SK-N-SH treated with all-trans-retinoic acid at 6 μM for 48 hours (cell line): ENCODE results near the gene POGK.

ENCODE experiments used
- ATAC-seq: fragments of 200-7000 bp; cut with Tn5 transposase; 3 replicates; pipeline ENCODE4 v1.9.1; 2020; ENCODE audit warnings: mild to moderate bottlenecking, moderate library complexity
- ARNTL ChIP-seq: fragments of 450-650 bp; formaldehyde crosslinking; IDR thresholded peaks from 2 replicates; pipeline ENCODE4 v1.5.0; 2020; ENCODE audit warnings: low read depth, mild to moderate bottlenecking, moderate library complexity, borderline replicate concordance
- BACH2 ChIP-seq: fragments of 250-450 bp; sonication (Bioruptor Pico); IDR thresholded peaks from 2 replicates; pipeline ENCODE4 v1.9.0; 2021; ENCODE audit warnings: mild to moderate bottlenecking, borderline replicate concordance
- CSDC2 ChIP-seq: fragments of 250-450 bp; sonication (Bioruptor Pico); IDR thresholded peaks from 2 replicates; pipeline ENCODE4 v1.5.0; 2020; ENCODE audit warnings: mild to moderate bottlenecking, moderate library complexity
- ESRRG ChIP-seq: fragments of 250-450 bp; sonication (Bioruptor Pico); IDR thresholded peaks from 2 replicates; pipeline ENCODE4 v1.6.1; 2021; ENCODE audit warnings: mild to moderate bottlenecking
- GLIS3 ChIP-seq: fragments of 250-450 bp; sonication (Bioruptor Pico); IDR thresholded peaks from 2 replicates; pipeline ENCODE4 v1.5.0; 2020; ENCODE audit warnings: mild to moderate bottlenecking, moderate library complexity
- ISL1 ChIP-seq: fragments of 250-450 bp; sonication (Bioruptor Pico); IDR thresholded peaks from 2 replicates; pipeline ENCODE4 v2.1.2; 2022; ENCODE audit warnings: mild to moderate bottlenecking, moderate library complexity
- OSR1 ChIP-seq: fragments of 250-450 bp; sonication (Bioruptor Pico); IDR thresholded peaks from 2 replicates; pipeline ENCODE4 v1.8.0; 2022; ENCODE audit warnings: moderate library complexity, mild to moderate bottlenecking, inconsistent platforms
- PPARA ChIP-seq: fragments of 250-450 bp; sonication (Bioruptor Pico); IDR thresholded peaks from 2 replicates; pipeline ENCODE4 v1.5.0; 2020; ENCODE audit warnings: mild to moderate bottlenecking, borderline replicate concordance
- RARB ChIP-seq: fragments of 250-450 bp; sonication (Bioruptor Pico); IDR thresholded peaks from 2 replicates; pipeline ENCODE4 v1.8.0; 2021; ENCODE audit warnings: mild to moderate bottlenecking, moderate library complexity
- SNAI2 ChIP-seq: fragments of 250-450 bp; sonication (Bioruptor Pico); IDR thresholded peaks from 2 replicates; pipeline ENCODE4 v1.5.0; 2020; ENCODE audit warnings: mild to moderate bottlenecking, moderate library complexity
- TCF4 ChIP-seq: fragments of 250-450 bp; sonication (Bioruptor Pico); IDR thresholded peaks from 2 replicates; pipeline ENCODE4 v1.8.0; 2021; ENCODE audit warnings: mild to moderate bottlenecking, moderate library complexity, borderline replicate concordance
- TOX ChIP-seq: fragments of 250-450 bp; sonication (Bioruptor Pico); IDR thresholded peaks from 2 replicates; pipeline ENCODE4 v1.8.0; 2021; ENCODE audit warnings: mild to moderate bottlenecking, moderate library complexity, borderline replicate concordance
- ZC3H10 ChIP-seq: fragments of 250-450 bp; sonication (Bioruptor Pico); IDR thresholded peaks from 2 replicates; pipeline ENCODE4 v1.5.1; 2021; ENCODE audit warnings: mild to moderate bottlenecking, moderate library complexity
- ZFP3 ChIP-seq: fragments of 250-450 bp; sonication (Bioruptor Pico); IDR thresholded peaks from 2 replicates; pipeline ENCODE4 v1.5.0; 2020; ENCODE audit warnings: mild to moderate bottlenecking, moderate library complexity
- ZFP30 ChIP-seq: fragments of 450-650 bp; formaldehyde crosslinking; IDR thresholded peaks from 2 replicates; pipeline ENCODE4 v1.5.0; 2022; ENCODE audit warnings: mild to moderate bottlenecking, moderate library complexity
- ZNF565 ChIP-seq: fragments of 450-650 bp; formaldehyde crosslinking; conservative IDR thresholded peaks from 2 replicates; pipeline ENCODE4 v1.5.0; 2020; ENCODE audit warnings: low read depth, mild to moderate bottlenecking, moderate library complexity
- ZNF70 ChIP-seq: fragments of 450-650 bp; formaldehyde crosslinking; IDR thresholded peaks from 2 replicates; pipeline ENCODE4 v1.5.0; 2020; ENCODE audit warnings: mild to moderate bottlenecking, moderate library complexity
- ZNF8 ChIP-seq: fragments of 450-650 bp; formaldehyde crosslinking; IDR thresholded peaks from 2 replicates; pipeline ENCODE4 v1.5.0; 2020; ENCODE audit warnings: mild to moderate bottlenecking, moderate library complexity
- TF ChIP-seq, protein P1 (sequence below): fragments of 250-450 bp; sonication (Bioruptor Pico); IDR thresholded peaks from 2 replicates; pipeline ENCODE4 v1.8.0; 2020; ENCODE audit warnings: mild to moderate bottlenecking, moderate library complexity, borderline replicate concordance
- TF ChIP-seq, protein P2 (sequence below): fragments of 250-450 bp; sonication (Bioruptor Pico); IDR thresholded peaks from 2 replicates; pipeline ENCODE4 v1.5.1; 2021; ENCODE audit warnings: mild to moderate bottlenecking, moderate library complexity
- TF ChIP-seq, protein P3 (sequence below): fragments of 250-450 bp; sonication (Bioruptor Pico); IDR thresholded peaks from 2 replicates; pipeline ENCODE4 v1.8.0; 2021; ENCODE audit warnings: low read depth, mild to moderate bottlenecking, moderate library complexity, borderline replicate concordance
- TF ChIP-seq, protein P4 (sequence below): fragments of 250-450 bp; sonication (Bioruptor Pico); IDR thresholded peaks from 2 replicates; pipeline ENCODE4 v1.5.1; 2020; ENCODE audit warnings: low read depth, mild to moderate bottlenecking, moderate library complexity
- TF ChIP-seq, protein P5 (sequence below): fragments of 250-450 bp; sonication (Bioruptor Pico); IDR thresholded peaks from 2 replicates; pipeline ENCODE4 v1.5.0; 2020; ENCODE audit warnings: mild to moderate bottlenecking, moderate library complexity

Gene POGK

DNA sequence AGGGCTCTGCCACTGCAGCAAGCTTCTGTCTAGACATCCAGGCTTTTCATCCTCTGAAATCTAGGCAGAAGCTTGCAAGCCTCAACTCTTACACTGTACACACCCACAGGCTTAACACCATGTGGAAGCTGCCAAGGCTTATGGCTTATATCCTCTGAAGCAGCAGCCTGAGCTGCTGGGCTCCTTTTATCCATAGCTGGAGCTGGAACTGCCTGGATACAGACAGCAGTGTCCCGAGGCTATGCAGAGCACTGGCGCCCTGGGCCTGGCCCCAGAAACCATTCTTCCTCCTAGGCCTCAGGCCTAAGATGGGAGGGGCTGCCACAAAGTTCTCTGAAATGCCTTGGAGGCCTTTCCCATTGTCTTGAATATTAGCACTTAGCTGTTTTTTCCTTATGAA lies 19.3 kb upstream of the POGK start:
- TF ChIP-seq ZNF8 (CRISPR knock-in tag) (no peak), ZC3H10 (CRISPR knock-in tag) (no peak), TCF4 (CRISPR knock-in tag) (no peak), BACH2 (no peak), ZFP30 (no peak), SNAI2 (CRISPR knock-in tag) (no peak), TOX (CRISPR knock-in tag) (no peak), PPARA (no peak), OSR1 (CRISPR knock-in tag) (no peak), GLIS3 (no peak), ISL1 (CRISPR knock-in tag) (no peak), CSDC2 (CRISPR knock-in tag) (no peak), ZNF565 (CRISPR knock-in tag) (no peak)
- TF ChIP-seq, protein P1, sequence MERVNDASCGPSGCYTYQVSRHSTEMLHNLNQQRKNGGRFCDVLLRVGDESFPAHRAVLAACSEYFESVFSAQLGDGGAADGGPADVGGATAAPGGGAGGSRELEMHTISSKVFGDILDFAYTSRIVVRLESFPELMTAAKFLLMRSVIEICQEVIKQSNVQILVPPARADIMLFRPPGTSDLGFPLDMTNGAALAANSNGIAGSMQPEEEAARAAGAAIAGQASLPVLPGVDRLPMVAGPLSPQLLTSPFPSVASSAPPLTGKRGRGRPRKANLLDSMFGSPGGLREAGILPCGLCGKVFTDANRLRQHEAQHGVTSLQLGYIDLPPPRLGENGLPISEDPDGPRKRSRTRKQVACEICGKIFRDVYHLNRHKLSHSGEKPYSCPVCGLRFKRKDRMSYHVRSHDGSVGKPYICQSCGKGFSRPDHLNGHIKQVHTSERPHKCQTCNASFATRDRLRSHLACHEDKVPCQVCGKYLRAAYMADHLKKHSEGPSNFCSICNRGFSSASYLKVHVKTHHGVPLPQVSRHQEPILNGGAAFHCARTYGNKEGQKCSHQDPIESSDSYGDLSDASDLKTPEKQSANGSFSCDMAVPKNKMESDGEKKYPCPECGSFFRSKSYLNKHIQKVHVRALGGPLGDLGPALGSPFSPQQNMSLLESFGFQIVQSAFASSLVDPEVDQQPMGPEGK (CRISPR knock-in tag) = no peak
- TF ChIP-seq, protein P2, sequence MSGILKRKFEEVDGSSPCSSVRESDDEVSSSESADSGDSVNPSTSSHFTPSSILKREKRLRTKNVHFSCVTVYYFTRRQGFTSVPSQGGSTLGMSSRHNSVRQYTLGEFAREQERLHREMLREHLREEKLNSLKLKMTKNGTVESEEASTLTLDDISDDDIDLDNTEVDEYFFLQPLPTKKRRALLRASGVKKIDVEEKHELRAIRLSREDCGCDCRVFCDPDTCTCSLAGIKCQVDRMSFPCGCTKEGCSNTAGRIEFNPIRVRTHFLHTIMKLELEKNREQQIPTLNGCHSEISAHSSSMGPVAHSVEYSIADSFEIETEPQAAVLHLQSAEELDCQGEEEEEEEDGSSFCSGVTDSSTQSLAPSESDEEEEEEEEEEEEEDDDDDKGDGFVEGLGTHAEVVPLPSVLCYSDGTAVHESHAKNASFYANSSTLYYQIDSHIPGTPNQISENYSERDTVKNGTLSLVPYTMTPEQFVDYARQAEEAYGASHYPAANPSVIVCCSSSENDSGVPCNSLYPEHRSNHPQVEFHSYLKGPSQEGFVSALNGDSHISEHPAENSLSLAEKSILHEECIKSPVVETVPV (CRISPR knock-in tag) = no peak
- TF ChIP-seq, protein P3, sequence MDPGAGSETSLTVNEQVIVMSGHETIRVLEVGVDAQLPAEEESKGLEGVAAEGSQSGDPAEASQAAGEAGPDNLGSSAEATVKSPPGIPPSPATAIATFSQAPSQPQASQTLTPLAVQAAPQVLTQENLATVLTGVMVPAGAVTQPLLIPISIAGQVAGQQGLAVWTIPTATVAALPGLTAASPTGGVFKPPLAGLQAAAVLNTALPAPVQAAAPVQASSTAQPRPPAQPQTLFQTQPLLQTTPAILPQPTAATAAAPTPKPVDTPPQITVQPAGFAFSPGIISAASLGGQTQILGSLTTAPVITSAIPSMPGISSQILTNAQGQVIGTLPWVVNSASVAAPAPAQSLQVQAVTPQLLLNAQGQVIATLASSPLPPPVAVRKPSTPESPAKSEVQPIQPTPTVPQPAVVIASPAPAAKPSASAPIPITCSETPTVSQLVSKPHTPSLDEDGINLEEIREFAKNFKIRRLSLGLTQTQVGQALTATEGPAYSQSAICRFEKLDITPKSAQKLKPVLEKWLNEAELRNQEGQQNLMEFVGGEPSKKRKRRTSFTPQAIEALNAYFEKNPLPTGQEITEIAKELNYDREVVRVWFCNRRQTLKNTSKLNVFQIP (CRISPR knock-in tag) = no peak
- TF ChIP-seq, protein P4, sequence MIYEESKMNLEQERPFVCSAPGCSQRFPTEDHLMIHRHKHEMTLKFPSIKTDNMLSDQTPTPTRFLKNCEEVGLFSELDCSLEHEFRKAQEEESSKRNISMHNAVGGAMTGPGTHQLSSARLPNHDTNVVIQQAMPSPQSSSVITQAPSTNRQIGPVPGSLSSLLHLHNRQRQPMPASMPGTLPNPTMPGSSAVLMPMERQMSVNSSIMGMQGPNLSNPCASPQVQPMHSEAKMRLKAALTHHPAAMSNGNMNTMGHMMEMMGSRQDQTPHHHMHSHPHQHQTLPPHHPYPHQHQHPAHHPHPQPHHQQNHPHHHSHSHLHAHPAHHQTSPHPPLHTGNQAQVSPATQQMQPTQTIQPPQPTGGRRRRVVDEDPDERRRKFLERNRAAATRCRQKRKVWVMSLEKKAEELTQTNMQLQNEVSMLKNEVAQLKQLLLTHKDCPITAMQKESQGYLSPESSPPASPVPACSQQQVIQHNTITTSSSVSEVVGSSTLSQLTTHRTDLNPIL (CRISPR knock-in tag) = no peak
- ATAC-seq = no peak

DNA sequence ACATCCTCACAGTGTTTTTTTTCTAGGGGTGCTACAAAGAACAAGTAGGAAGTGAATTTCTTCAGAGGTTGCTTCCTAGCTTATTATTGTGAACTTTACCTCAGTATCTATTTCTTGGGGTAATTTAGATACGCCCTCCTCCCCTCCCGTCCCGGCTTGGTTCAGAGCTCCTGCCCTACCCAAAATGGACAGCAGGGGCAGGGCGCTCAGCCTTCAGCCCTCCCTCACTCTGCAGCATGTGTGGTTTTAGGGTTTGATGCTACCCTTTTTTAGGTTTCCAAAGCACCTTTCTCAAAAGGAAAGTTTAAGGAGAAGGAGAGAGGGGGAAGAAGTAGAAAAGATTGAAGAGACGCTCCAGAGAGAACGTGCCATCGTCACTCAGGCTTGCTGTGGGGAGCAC lies 16.9 kb upstream of the POGK start:
- ATAC-seq = peak; percentile 95
- TF ChIP-seq ISL1 (CRISPR knock-in tag) = no peak
- no peak for TF ChIP-seq ARNTL
- TF ChIP-seq CSDC2 (CRISPR knock-in tag) = no peak
- TF ChIP-seq RARB (CRISPR knock-in tag) = no peak
- TF ChIP-seq, protein P5, sequence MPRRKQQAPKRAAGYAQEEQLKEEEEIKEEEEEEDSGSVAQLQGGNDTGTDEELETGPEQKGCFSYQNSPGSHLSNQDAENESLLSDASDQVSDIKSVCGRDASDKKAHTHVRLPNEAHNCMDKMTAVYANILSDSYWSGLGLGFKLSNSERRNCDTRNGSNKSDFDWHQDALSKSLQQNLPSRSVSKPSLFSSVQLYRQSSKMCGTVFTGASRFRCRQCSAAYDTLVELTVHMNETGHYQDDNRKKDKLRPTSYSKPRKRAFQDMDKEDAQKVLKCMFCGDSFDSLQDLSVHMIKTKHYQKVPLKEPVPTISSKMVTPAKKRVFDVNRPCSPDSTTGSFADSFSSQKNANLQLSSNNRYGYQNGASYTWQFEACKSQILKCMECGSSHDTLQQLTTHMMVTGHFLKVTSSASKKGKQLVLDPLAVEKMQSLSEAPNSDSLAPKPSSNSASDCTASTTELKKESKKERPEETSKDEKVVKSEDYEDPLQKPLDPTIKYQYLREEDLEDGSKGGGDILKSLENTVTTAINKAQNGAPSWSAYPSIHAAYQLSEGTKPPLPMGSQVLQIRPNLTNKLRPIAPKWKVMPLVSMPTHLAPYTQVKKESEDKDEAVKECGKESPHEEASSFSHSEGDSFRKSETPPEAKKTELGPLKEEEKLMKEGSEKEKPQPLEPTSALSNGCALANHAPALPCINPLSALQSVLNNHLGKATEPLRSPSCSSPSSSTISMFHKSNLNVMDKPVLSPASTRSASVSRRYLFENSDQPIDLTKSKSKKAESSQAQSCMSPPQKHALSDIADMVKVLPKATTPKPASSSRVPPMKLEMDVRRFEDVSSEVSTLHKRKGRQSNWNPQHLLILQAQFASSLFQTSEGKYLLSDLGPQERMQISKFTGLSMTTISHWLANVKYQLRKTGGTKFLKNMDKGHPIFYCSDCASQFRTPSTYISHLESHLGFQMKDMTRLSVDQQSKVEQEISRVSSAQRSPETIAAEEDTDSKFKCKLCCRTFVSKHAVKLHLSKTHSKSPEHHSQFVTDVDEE (CRISPR knock-in tag) = no peak

DNA sequence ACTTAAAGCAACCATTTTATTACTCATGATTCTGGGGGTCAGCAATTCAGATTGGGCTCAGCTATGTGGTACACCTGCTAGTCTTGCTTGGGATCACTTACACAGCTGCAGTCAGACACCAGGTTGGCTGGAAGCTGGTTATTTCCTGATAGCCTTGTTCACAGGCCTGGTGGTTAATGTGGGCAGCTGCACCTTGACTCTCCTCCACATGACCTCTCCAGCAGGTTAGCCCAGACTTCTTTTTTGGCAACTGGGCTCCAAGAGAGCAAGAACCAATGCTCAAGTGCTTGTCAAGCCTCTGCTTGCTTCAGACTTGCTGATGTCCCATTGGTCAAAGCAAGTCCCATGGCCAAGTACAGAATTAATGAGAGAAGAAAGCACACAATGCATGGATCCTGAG lies 11.8 kb upstream of the POGK start:
- no peak for ATAC-seq
- TF ChIP-seq ZNF8 (CRISPR knock-in tag) = no peak
- no peak for TF ChIP-seq ZC3H10 (CRISPR knock-in tag)
- TF ChIP-seq ZNF565 (CRISPR knock-in tag) = no peak
- TF ChIP-seq TOX (CRISPR knock-in tag) = no peak
- TF ChIP-seq, protein P1 (CRISPR knock-in tag) = no peak
- TF ChIP-seq ARNTL = no peak
- TF ChIP-seq ZFP30 = no peak
- no peak for TF ChIP-seq PPARA
- TF ChIP-seq ZFP3 = no peak
- TF ChIP-seq TCF4 (CRISPR knock-in tag) = no peak
- no peak for TF ChIP-seq ESRRG (CRISPR knock-in tag)
- TF ChIP-seq, protein P4 (CRISPR knock-in tag) = no peak
- TF ChIP-seq, protein P3 (CRISPR knock-in tag) = no peak
- no peak for TF ChIP-seq SNAI2 (CRISPR knock-in tag)
- no peak for TF ChIP-seq ZNF70 (CRISPR knock-in tag)
- no peak for TF ChIP-seq ISL1 (CRISPR knock-in tag)
- no peak for TF ChIP-seq RARB (CRISPR knock-in tag)
